HG03457 (cell line): Measurements from ENCODE around the gene MAPK12.

Experiments used
- ATAC-seq: cut with Tn5 transposase; IDR thresholded peaks from one replicate; pipeline ENCODE4 v1.9.1; 2021; ENCODE audit warnings: moderate number of reproducible peaks; ENCODE audit not compliant: unreplicated experiment

MAPK12 gene

GRCh38 chr22:50269573-50269969 lies 8.1 kb upstream of the MAPK12 start:
- ATAC-seq: no peak

GRCh38 chr22:50268655-50269113 lies 7.2 kb upstream of the MAPK12 start:
- no peak for ATAC-seq

GRCh38 chr22:50267591-50268390 lies 6.3 kb upstream of the MAPK12 start:
- no peak for ATAC-seq

GRCh38 chr22:50266994-50267393 lies 5.5 kb upstream of the MAPK12 start:
- ATAC-seq: no peak

- no peak for ATAC-seq
Observed at GRCh38 chr22:50264946-50265669, 3.6 kb upstream of the MAPK12 start.

GRCh38 chr22:50264104-50264745 lies 2.7 kb upstream of the MAPK12 start:
- ATAC-seq: no peak

GRCh38 chr22:50262973-50263617 lies 1.6 kb upstream of the MAPK12 start:
- ATAC-seq: no peak

- ATAC-seq: no peak
Observed at GRCh38 chr22:50262460-50262911, 1.0 kb upstream of the MAPK12 start.

- ATAC-seq: no peak
Observed at GRCh38 chr22:50260801-50261614, 475 bp downstream of the MAPK12 start.

- no peak for ATAC-seq
Observed at GRCh38 chr22:50260434-50260800, 1.1 kb downstream of the MAPK12 start.

GRCh38 chr22:50259302-50259701 lies 2.2 kb downstream of the MAPK12 start:
- no peak for ATAC-seq

GRCh38 chr22:50258361-50259292 lies 2.9 kb downstream of the MAPK12 start:
- no peak for ATAC-seq

- ATAC-seq: no peak
Observed at GRCh38 chr22:50257451-50258360, 3.8 kb downstream of the MAPK12 start.

GRCh38 chr22:50257041-50257440 lies 4.4 kb downstream of the MAPK12 start:
- no peak for ATAC-seq

GRCh38 chr22:50256258-50256862 lies 5.1 kb downstream of the MAPK12 start:
- no peak for ATAC-seq

GRCh38 chr22:50255607-50256006 lies 5.9 kb downstream of the MAPK12 start:
- no peak for ATAC-seq

- no peak for ATAC-seq
Observed at GRCh38 chr22:50255099-50255498, 6.4 kb downstream of the MAPK12 start.

GRCh38 chr22:50253941-50254340 lies 7.5 kb downstream of the MAPK12 start:
- no peak for ATAC-seq
